Measurements from ENCODE around the gene KCNA2. TPM values are rescaled to one million over a fixed set of nuclear protein-coding genes. Genes with fewer than 3 reads are reported as not detected.

The KCNA2 gene
- total RNA-seq, 1 donor from 2014 or later = 0.51 TPM

- intact Hi-C loops (cut with DNase I) = no loop called here
Measured at GRCh38 chr1:110581682-110582145, 24.4 kb downstream of the KCNA2 start.

DNA sequence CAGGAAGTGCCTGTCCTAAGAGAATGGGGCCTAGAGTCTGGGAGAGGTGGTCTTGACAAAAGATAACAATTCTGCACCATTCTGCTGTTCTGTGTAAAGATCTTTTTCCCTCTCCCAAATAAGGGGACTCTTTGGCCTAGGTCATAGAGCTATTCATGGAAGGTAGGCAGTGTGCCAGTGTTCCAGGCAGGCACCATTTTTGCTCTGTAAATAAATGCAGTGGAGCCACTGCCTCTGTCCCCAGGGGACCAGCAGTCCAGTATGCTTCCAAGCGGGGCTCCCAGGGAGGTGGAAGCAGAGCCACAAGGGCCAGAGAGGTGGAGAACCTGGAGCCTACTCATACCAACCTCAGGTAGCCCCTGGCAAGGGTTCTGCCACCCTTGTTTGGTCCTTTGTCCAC lies 25.9 kb downstream of the KCNA2 start:
- intact Hi-C loops (cut with DNase I) = no loop called here
- peak; percentile 54 for DNase-seq (ENCODE audit: low spot score)

More at GRCh38 chr1:110581682-110582145, 24.4 kb downstream of the KCNA2 start:
- DNase-seq (ENCODE audit: low spot score) = peak; percentile 31

DNA sequence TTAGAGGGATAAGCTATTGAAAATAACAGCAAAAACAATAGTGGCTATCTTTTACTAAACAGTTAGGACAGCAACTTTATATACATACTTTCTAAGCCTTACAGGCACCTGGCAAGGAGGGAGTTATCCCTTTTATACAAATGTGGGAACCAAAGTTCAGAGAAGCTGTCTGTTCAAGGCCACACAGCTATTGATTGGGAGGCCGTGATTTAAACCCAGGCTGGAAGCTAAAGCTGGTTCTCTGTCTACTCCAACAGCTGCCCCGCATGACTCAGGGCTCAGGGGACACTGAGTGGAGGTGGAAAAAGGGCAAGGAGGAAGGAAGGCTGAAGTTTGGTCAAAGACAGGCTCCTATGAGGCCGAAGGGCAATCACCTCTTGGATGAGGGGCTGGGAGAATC lies 26.7 kb downstream of the KCNA2 start:
- intact Hi-C loops (cut with DNase I) = no loop called here
- DNase-seq (ENCODE audit: low spot score) = no peak

- DNase-seq (ENCODE audit: low spot score) = no peak
- intact Hi-C loops (cut with DNase I) = no loop called here
Measured at GRCh38 chr1:110576441-110576840, 29.7 kb downstream of the KCNA2 start.

DNA sequence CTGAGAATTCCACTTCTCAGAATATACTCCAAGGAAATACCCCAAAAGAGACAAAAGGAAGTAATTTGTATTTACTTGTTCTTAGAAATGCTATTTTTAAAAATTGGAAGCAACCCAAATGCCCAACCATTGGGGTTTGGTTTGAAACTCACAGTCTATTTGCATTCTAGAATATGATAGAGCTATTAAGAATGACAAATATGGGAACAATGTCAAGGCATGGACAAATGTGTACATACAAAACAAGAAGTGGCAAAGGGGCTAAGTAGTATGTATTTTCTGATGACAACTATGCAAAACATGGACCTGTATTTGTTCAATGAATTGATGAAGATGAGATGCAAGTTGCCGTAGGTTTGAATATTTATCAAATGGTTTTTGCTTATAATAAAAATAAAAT lies 32.8 kb downstream of the KCNA2 start:
- no peak for DNase-seq (ENCODE audit: low spot score)
- intact Hi-C loops (cut with DNase I) = no loop called here

DNA sequence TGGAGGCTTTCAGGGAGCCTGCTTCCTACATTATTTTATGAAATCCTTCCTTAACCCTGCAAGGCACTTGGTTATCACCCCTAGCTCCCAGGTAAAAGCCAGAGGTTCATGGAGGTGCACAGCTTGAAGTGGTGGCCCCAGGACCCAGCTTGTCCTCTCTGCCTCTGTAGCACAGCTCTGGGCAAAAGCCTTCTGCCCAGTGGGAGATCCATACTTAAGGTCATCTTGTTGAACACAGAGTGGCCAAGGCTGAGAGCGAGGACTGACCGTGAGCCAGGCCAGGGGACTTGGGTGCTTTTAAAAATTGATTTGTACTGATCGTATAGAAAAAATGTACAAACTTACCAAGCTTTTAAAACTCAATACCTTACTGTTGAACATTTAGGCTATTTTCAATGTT lies 33.4 kb downstream of the KCNA2 start:
- DNase-seq (ENCODE audit: low spot score) = no peak
- intact Hi-C loops (cut with DNase I) = no loop called here

- DNase-seq (ENCODE audit: low spot score) = no peak
- intact Hi-C loops (cut with DNase I) = no loop called here
Measured at GRCh38 chr1:110570901-110571300, 35.3 kb downstream of the KCNA2 start.

DNA sequence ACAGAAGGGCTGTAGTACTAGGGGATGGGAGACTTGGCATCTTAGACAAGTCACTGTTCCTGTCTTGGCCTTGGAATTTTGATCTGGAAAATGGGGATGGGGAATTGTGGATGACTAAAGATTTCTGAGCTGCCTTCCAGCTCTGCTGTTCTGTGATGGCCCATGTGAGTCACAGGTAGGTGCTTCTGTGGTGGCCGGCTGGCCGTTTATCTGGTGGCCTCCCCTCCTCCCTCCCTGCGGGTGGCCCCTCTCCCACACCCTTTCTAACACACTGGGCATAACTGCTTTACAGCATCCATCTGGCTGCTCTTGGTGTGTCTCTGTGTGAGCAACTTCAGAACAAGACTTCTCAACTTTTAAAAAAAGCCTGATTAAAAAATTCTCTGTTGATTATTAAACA lies 35.9 kb downstream of the KCNA2 start:
- intact Hi-C loops (cut with DNase I) = no loop called here
- no peak for DNase-seq (ENCODE audit: low spot score)

DNA sequence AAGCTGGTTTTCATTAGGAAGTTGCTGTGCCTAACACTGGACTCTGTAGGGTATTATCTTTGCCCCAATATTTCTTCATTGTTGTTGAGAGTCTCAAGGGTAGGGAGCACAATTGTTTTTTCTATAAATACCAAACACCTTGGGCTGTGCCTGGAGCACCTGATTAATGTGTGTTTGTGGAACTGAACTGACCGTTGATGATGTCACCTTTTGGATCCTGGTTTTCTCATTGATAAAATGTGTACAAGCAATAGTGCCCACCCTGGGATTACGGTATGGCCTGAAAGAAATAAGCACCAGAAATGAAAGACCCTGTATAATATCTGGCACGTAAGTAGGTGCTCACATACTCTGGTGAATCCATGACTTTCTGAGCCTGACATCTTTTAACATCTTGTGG lies 39.3 kb downstream of the KCNA2 start:
- intact Hi-C loops (cut with DNase I) = no loop called here

DNA sequence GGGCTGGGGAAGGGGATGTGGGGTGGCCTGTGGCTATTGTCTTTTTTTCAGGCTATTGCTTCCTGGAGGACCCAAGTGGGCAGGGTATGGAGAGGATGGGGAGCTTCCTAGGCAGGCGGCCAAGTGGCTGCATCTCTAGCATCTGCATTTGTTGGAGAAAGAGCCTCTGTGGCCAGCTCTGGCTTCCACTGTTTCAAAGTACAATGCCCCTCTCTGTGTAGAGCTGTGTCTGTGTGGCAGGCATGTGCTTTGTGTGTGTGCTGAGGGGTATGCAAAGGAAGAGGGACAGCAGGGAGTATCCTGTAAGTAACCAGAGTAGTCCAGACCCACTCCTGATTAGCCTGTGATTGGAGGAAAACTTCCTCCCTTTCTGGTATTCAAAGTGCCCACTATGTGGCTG lies 40.6 kb downstream of the KCNA2 start:
- intact Hi-C loops (cut with DNase I) = no loop called here
- no peak for DNase-seq (ENCODE audit: low spot score)

More for the DNA sequence above, 39.3 kb downstream of the KCNA2 start:
- no peak for DNase-seq (ENCODE audit: low spot score)

GRCh38 chr1:110563089-110563488 lies 43.1 kb downstream of the KCNA2 start:
- intact Hi-C loops (cut with DNase I) = no loop called here
- DNase-seq (ENCODE audit: low spot score) = no peak

GRCh38 chr1:110561596-110561995 lies 44.6 kb downstream of the KCNA2 start:
- intact Hi-C loops (cut with DNase I) = no loop called here
- DNase-seq (ENCODE audit: low spot score) = no peak

DNA sequence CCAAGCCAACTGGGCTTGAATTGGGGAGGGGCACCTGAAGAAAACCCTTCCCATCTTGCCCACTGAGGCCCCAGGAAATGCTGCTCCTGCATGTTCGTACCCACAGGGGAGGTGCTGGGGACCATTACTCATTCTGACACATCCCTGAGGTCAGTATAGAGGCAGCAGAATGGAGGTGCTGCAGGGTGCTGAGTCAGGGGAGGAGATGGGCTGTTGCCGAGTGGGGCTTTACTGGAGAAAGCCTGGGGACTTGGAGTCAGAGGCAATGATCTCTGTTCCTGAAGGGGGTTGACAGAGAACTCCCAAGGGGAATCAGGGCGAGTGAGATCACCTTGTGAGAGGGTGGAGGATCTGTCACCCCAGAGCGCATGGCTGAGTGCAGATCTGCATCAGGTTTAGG lies 47.0 kb downstream of the KCNA2 start:
- DNase-seq (ENCODE audit: low spot score) = no peak
- intact Hi-C loops (cut with DNase I) = no loop called here

- intact Hi-C loops (cut with DNase I) = no loop called here
- no peak for DNase-seq (ENCODE audit: low spot score)
Measured at GRCh38 chr1:110557481-110557880, 48.7 kb downstream of the KCNA2 start.

DNA sequence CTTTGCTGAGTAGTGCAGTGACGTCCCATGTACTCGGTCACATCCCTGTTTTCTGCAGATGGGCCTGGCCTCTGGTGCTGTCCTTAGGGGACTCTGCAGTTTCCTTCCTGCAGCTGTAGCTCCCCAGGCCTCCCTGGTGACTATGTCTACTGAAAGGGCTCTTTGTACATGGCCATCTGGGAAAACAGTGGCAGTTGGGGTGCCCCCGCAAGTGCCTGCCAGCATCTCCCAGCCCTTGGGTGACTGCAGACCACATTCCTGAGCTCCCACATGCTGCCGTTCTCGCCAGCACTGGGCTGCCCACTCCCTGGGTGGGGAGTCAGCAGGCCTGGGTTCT lies 49.7 kb downstream of the KCNA2 start:
- DNase-seq (ENCODE audit: low spot score) = no peak
- intact Hi-C loops (cut with DNase I) = no loop called here

DNA sequence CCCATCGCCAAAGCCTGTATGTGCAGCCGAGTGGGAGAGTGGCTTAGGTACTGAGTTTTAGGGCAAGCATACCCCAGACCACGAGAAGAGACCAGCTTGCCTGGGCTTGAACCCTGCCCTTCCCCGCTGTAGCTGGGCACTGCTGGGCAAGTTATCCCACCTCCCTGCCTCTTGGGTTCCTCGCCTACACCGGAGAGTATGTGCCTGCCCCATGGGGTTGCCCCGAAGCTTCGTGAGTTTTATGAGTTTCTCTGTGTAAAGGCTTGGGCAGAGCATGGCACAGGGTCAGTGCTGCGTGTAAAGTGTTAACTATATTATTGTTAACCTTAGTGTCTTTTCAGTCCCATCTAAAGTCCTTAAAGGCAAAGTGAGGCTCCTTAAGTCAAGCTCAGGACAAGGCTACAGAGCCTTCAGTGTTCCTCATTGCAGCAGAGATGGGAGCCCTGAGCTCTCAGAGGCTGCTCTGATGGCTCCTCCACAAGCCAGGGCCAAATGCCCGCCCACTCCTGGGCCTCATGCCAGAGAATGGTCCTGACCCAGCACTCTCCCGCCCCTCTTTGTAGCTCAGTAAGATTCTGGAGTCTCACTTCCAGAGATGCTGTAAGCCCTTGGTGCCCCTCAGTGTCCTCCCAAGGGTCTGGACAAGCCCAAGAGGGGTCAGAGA lies 50.2 kb downstream of the KCNA2 start:
- intact Hi-C loops (cut with DNase I) = loop anchor here (2.0 kb wide), 1 partner anchor 59 kb away; no protein-coding TSS in a partner anchor
- no peak for DNase-seq (ENCODE audit: low spot score)

DNA sequence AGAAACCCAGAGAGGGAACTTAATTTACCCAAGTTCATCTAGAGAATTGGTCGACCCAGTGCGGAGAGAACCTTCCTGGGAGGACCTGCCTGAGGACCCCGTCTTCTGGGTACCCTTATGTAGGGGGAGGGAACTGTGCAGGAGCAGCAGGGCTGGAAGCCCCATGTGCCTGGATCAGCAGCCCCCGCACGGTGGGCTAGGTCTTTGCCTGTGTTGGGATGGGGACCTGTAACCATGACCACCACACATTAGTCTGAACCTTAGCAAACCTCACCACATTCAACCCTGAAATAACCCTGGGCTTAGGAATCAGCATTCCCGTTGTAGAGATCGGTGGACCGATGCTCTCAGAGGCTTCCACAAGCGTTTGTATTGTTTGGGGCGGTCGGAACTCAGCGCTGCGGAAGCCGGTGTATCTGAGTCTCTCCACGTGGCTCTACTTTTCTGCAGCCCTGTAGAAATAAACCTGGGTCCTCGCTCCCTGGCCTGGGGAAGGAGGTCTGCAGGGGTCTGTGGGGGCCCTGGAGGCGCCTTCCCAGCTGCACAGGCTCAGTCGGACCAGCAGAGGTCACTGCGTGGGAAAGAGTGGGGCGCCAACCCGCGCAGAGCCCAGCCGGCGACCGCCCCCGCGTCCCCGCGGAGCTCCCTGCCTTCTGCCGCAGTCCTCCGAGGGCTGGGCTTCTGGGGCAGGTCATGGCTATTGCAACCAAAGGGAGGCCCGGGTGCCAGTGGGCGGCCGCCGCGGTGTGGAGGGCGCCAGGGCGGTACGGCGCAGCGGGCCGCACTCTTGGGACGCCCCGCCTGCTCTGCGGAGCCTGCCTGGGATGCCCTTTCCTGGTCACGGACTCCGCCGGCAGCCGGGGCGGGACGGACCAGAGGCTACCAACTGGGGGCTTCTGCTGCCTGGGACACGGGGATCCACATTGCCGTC lies 51.0 kb downstream of the KCNA2 start:
- DNase-seq (ENCODE audit: low spot score) = no peak
- intact Hi-C loops (cut with DNase I) = loop anchor here (2.0 kb wide), 1 partner anchor 60 kb away; no protein-coding TSS in a partner anchor

DNA sequence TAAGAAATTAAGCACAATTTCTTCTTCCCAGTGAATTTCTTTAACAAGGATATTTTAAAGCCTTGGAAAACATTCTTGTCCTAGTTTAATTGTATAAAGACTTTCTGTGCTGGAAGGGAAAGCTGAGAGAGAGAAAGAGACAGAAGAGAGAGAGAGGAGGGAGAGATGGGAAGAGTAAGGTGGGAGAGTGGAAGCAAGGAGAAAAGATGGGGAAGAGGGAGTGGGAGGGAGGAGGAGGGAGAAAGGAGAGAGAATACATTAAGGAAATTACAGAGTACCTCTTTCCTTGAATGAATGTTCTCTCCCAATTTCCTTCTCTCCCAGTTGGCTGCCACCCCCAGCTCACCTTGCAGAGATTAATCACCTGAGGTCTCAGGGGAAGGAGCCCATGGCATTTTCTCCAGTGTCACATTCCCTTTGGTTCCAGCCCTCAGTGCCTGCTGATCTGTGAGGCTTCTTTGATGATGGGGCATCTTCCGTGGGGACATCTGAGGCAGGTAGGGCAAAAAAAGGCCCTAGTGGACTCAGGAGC lies 54.8 kb downstream of the KCNA2 start:
- DNase-seq (ENCODE audit: low spot score) = no peak
- intact Hi-C loops (cut with DNase I) = no loop called here

- no peak for DNase-seq (ENCODE audit: low spot score)
- intact Hi-C loops (cut with DNase I) = no loop called here
Measured at GRCh38 chr1:110549831-110550230, 56.3 kb downstream of the KCNA2 start.

- intact Hi-C loops (cut with DNase I) = no loop called here
- DNase-seq (ENCODE audit: low spot score) = no peak
Measured at GRCh38 chr1:110548381-110548780, 57.8 kb downstream of the KCNA2 start.

- intact Hi-C loops (cut with DNase I) = no loop called here
- no peak for DNase-seq (ENCODE audit: low spot score)
Measured at GRCh38 chr1:110547017-110547416, 59.1 kb downstream of the KCNA2 start.
